ENCODE data around the gene SLC9A3. TPM values are rescaled to one million over a fixed set of nuclear protein-coding genes. Genes with fewer than 3 reads are reported as not detected.
"Not testable (repeated sequence)": the region's sequence is repeated elsewhere in the genome, so short reads cannot be mapped to it uniquely, and the experiment has no call there.

SLC9A3 gene
- total RNA-seq, 2 experiments from 2014 or later: 1.2 to 1.6 TPM

DNA sequence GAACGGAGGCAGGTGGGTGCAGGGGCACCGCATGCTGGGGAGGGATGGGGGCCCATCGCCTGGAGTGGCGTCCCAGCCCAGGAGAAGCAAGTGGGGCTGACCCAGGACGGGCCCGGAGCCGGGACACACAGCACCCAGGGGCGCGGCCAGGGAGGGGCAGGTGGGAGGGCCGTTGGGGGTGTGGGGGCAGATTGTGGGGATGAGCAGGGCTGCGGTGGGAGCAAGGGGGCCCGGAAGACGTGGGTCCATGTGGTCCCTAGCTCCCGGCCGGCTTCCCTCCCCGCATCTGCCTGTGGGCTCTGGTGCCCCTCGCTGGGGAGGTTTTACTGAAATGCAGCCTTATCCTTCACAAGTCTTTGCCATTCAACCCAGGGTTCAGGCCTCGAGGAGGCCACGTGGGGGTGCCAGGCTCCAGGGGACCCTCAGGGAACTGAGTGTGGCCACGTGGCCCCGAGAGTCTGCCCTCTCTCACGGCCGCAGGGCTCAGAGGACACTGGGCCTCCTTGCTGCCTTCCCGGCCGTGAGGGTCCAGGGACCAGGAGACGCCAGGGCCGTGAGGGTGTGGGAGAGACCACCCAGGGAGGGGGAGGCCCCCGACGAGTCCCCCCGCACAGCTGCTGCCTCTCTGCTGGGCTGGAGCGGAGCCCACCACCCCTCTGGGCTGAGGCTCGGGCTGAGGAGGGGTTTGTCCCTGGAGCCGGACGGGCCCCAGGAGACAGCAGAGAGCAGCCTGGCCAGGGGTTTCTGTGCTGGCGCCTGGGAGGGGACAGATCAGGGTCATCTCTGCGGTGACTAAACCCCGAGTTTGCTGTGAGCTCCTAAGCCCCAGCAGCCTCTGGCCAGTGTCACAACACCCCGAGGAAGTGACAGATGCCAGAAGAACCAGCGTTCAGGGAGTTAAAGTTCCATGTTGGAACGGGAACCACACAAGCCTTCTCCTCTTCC is 35.2 kb downstream of the SLC9A3 start:
- DNase-seq: no peak
- ChIA-PET POLR2A (no interaction called here), CTCF (no interaction called here)
- no peaks in the 10 kb centered on the region for H3K27me3 Mint-ChIP-seq
- no peak overlapping the region for H3K4me3 Mint-ChIP-seq
- H3K4me1 Mint-ChIP-seq: peaks cover 10% of the 10 kb centered on the region
- no peak overlapping the region for H3K27ac Mint-ChIP-seq
- H3K36me3 Mint-ChIP-seq (ENCODE audit: low read depth): no peaks in the 10 kb centered on the region
- no peaks in the 10 kb centered on the region for H3K9me3 Mint-ChIP-seq

DNA sequence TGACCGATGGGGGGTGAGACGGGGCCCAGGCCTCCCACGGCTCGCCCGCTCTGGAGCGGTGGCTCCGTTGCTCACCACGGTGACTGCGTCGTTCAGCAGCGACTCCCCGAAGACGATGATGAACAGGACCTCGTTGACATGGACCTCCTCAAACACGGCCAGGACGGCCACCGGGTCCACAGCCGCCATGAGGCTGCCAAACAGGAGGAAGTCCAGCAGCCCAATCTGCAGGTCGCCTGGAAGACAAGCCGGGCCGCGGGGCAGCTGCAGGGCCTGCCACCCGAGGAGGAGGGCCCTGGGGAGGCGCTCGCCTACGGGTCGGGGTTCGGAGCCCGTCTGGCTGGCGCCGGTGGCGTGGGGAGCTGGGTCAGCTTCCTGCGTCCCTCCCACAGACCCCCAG is 36.0 kb downstream of the SLC9A3 start:
- POLR2A ChIA-PET: no interaction called here
- no peaks in the 10 kb centered on the region for H3K9me3 Mint-ChIP-seq
- CTCF ChIA-PET: no interaction called here
- no peaks in the 10 kb centered on the region for H3K36me3 Mint-ChIP-seq (ENCODE audit: low read depth)
- H3K27me3 Mint-ChIP-seq: no peaks in the 10 kb centered on the region
- no peak overlapping the region for H3K27ac Mint-ChIP-seq
- peaks cover 10% of the 10 kb centered on the region for H3K4me1 Mint-ChIP-seq
- no peak for DNase-seq
- no peak overlapping the region for H3K4me3 Mint-ChIP-seq

DNA sequence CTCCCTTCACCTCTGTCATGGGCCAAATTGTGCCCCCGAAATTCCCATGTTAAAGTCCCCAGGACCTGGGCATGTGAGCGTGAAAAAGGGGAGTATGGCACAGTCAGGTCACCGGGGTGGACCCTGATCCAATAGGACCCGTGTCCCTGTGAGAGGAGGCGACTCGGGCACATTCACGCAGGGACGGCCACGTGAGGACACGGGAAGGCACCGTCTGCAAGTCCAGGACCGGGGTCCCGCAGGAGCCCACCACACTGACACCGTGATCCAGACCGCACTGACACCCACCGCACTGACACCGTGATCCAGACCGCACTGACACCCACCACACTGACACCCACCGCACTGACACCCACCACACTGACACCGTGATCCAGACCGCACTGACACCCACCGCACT is 37.7 kb downstream of the SLC9A3 start:
- H3K4me1 Mint-ChIP-seq: peaks cover 10% of the 10 kb centered on the region
- H3K27me3 Mint-ChIP-seq; DNase-seq; H3K27ac Mint-ChIP-seq; POLR2A ChIA-PET; H3K36me3 Mint-ChIP-seq (ENCODE audit: low read depth); H3K9me3 Mint-ChIP-seq; H3K4me3 Mint-ChIP-seq; CTCF ChIA-PET: not testable (repeated sequence)

DNA sequence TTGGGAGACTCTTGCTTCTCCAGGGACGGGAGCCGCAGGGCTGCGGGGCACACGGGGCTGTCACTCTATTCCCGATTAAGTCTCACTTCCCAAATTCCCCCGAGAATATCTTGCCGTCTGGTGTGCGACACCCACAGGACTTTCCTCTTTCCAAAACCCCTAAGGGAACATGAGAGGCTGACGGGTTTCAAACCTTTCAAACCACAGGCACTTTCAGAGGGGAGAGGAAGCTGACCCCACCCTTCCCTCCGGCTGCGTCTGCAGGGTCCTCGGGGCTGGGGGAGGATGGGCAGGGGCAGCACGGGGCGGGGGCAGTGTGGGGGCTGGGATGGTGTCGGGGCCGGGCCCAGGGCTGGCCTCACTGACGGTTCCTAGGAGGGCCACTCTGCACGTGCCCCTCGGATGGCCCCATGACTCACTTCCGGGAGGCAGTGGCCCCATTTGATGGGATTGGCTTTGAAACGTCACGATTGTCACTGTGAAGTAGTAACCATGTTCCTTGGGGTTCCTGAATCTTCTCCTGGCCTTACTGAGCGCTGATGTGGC is 38.2 kb downstream of the SLC9A3 start:
- Mint-ChIP-seq H3K9me3 (no peaks in the 10 kb centered on the region), H3K4me3 (no peak overlapping the region), H3K4me1 (peaks cover 10% of the 10 kb centered on the region), H3K36me3 (ENCODE audit: low read depth) (no peaks in the 10 kb centered on the region), H3K27ac (no peak overlapping the region), H3K27me3 (no peaks in the 10 kb centered on the region)
- CTCF ChIA-PET: no interaction called here
- POLR2A ChIA-PET: no interaction called here
- peak; percentile 33 for DNase-seq

DNA sequence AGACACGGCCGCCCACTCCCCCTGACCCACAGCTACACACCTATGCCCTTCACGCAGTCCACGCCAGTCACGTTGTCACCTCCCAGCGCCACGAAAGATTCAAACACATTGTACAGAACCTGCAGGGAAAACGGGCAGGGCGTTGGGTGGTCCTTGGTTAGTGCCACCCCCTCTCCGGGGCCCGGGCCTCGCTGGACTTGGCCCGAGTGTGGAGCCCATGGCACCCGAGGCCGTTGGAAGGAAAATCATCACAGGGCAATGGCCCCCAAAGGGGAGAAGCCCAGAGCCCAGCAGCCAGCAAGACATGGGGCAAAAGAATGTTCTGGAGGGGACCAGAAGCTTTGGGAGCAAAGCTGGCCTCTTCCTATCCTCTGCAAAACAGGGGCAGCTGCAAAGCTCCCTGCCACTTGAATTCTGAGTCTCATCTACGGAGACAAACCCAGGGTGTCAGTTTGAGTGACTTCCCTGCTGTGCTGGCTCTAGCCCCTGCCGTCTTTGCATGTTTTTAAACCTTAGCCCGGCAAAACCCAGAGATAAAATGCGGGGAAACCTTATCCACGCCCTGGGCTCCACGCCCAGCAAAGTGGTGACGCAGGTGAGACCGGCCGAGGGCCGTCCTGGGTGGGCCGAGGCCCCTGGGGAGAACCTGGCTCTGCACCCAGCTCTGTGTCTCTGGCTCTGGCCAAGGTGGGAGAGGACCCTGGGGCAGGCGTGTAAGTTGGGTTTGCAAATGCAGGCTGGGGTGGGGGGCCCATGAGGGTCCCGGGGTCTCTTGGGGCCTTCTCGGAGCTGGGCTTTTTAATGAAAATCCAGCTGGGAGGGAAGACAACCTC is 38.9 kb downstream of the SLC9A3 start:
- Mint-ChIP-seq H3K4me3 (no peak overlapping the region), H3K9me3 (no peaks in the 10 kb centered on the region), H3K4me1 (peaks cover 10% of the 10 kb centered on the region), H3K36me3 (ENCODE audit: low read depth) (no peaks in the 10 kb centered on the region), H3K27me3 (no peaks in the 10 kb centered on the region), H3K27ac (no peak overlapping the region)
- DNase-seq: no peak
- ChIA-PET CTCF (no interaction called here), POLR2A (no interaction called here)

DNA sequence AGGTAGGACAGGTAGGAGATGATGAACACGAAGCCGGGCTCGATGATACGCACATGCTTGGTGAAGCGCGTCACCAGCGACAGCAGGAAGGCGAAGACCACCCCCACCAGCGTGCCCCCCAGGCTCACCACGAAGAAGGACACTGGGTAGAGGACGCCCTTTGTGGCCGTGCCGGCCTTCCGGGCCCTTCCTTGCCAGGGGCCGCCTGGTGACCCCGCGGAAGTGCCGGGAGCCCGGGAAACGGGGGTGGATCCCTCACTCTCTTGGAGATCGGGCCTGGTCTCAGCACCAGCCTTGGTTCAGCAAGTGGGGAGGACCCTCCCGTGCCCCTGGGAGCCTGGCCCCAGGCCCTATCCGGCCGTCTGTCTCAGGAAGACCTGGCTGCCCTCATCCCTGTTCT is 39.7 kb downstream of the SLC9A3 start:
- ChIA-PET CTCF (no interaction called here), POLR2A (no interaction called here)
- Mint-ChIP-seq H3K4me1 (peaks cover 10% of the 10 kb centered on the region), H3K27ac (no peak overlapping the region), H3K27me3 (no peaks in the 10 kb centered on the region), H3K4me3 (no peak overlapping the region), H3K36me3 (ENCODE audit: low read depth) (no peaks in the 10 kb centered on the region), H3K9me3 (no peaks in the 10 kb centered on the region)
- DNase-seq: no peak

DNA sequence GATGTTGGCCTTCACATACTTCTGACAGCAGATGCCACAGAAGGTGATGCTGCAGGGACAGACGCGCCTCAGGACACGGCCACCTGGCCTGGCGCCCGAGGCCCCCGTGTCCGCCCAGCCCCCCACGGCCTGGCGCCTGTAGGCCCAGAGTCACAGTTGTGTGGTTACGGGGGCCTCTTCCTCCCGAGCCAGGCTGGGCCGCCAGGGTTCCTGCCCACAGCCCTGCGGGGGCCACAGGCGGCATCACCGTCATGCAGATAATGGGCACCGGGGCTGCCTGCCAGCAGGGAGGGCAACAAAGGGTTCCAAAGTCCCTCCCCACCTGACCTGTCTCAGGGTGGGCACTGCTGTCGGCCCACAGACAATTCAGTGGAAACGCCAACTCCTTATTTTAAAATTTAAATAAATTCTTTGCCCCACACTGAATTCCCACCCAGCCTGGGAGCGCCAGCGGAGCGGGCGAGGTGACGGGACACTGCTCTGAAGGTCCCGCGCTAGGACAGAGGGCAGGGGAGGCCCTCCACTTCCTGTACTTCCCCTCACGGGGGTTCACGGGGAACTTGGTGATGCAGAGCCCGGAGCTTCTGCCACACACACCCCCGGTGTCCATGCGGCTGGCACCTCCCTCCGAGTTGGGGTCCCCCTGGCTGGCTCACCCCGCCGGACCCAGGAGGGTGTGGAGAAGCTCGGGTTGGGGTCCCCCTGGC is 40.7 kb downstream of the SLC9A3 start:
- ChIA-PET CTCF (no interaction called here), POLR2A (no interaction called here)
- no peak for DNase-seq
- no peaks in the 10 kb centered on the region for H3K27me3 Mint-ChIP-seq
- no peaks in the 10 kb centered on the region for H3K36me3 Mint-ChIP-seq (ENCODE audit: low read depth)
- H3K4me1 Mint-ChIP-seq: peaks cover 10% of the 10 kb centered on the region
- no peak overlapping the region for H3K4me3 Mint-ChIP-seq
- no peaks in the 10 kb centered on the region for H3K9me3 Mint-ChIP-seq
- no peak overlapping the region for H3K27ac Mint-ChIP-seq

DNA sequence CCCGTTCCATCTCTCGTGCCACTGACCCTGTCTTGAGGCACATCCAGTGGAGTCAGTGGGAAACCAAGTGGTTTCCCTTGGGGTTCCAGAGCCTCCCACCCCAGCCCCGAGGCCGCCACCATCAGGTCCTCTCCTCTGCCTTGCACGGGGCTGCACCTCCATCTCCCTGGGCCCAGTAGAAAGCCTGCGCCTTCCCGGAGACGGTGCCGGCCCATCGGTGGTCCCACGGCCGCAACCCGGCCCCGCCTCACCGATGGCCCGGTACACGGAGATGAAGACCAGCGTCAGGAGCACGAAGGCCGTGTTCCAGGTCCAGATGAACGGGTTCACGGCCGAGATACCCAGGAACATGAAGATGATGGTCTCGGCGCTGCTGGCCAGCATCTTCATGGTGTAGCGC is 41.2 kb downstream of the SLC9A3 start:
- POLR2A ChIA-PET: no interaction called here

DNA sequence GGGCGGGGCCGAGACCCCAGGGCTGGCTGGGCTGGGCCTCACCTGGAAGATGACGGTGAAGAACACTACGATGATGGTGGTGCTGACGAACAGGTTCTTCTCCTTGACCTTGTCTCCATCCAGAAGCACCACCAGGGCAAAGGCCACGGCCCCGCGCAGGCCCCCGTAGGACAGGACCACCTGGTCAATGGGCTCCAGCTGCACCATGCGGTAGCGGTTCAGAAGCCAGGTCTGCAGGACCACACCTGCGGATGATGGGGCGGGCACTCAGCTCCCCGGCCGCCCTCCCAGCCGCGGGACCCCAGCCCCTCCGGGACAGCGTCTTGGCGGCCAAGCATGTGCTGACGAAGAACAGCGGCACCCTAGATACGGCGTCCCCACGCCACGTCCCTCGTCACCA is 41.7 kb downstream of the SLC9A3 start:
- H3K27me3 Mint-ChIP-seq: no peaks in the 10 kb centered on the region
- CTCF ChIA-PET: no interaction called here

More for the DNA sequence above, 41.2 kb downstream of the SLC9A3 start:
- Mint-ChIP-seq H3K27ac (no peak overlapping the region), H3K36me3 (ENCODE audit: low read depth) (no peaks in the 10 kb centered on the region), H3K4me1 (peaks cover 10% of the 10 kb centered on the region), H3K27me3 (no peaks in the 10 kb centered on the region), H3K4me3 (no peak overlapping the region), H3K9me3 (no peaks in the 10 kb centered on the region)
- no peak for DNase-seq
- CTCF ChIA-PET: no interaction called here

DNA sequence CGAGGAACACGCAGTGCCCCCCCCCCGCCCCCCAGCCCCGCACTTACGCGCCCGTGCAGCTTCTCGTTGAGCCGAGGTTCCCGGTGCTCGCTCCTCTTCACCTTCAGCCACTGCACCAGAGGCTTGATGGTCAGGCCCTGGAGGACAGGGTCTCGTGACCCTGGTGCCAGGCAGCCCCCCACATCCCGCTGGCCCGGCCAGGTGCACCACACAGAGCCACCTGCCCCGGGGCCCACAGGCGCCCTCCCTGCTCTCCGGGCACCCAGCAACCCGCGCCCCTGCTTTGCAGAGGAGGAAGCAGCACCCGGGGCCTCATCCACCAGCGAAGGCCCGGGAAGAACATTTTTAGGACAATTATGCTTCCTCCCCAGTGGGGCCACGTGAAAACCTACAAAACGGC is 42.2 kb downstream of the SLC9A3 start:
- Mint-ChIP-seq H3K36me3 (ENCODE audit: low read depth) (no peaks in the 10 kb centered on the region), H3K9me3 (no peaks in the 10 kb centered on the region), H3K27me3 (no peaks in the 10 kb centered on the region), H3K4me3 (no peak overlapping the region), H3K27ac (no peak overlapping the region), H3K4me1 (peaks cover 10% of the 10 kb centered on the region)
- POLR2A ChIA-PET: no interaction called here
- no peak for DNase-seq
- CTCF ChIA-PET: no interaction called here

More for the DNA sequence above, 41.7 kb downstream of the SLC9A3 start:
- no peaks in the 10 kb centered on the region for H3K9me3 Mint-ChIP-seq
- H3K36me3 Mint-ChIP-seq (ENCODE audit: low read depth): no peaks in the 10 kb centered on the region
- DNase-seq: no peak
- H3K4me3 Mint-ChIP-seq: no peak overlapping the region
- peaks cover 10% of the 10 kb centered on the region for H3K4me1 Mint-ChIP-seq
- no peak overlapping the region for H3K27ac Mint-ChIP-seq
- POLR2A ChIA-PET: no interaction called here

DNA sequence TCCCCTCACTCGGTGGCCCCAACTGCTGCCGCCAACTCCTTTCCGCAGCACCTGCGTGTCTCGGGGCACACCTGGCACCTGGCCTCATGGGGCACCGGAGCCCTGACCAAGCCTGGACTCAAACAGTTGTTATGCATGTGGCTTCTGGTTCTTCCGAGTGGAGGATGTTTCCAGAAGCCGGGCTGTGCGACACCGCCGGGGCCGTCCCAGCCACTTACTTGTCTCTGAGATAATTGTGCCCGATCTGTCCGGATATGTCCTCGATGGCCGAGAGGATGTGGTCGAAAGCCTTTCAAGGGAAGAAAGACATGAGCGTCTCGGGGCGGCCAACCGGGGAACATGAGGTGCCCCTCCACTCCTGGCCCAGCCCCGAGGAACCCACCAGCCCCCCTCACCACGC is 42.9 kb downstream of the SLC9A3 start:
- H3K36me3 Mint-ChIP-seq (ENCODE audit: low read depth): no peaks in the 10 kb centered on the region
- no peaks in the 10 kb centered on the region for H3K27me3 Mint-ChIP-seq
- H3K9me3 Mint-ChIP-seq: no peaks in the 10 kb centered on the region
- no peak overlapping the region for H3K27ac Mint-ChIP-seq
- ChIA-PET CTCF (no interaction called here), POLR2A (no interaction called here)
- no peak overlapping the region for H3K4me3 Mint-ChIP-seq
- DNase-seq: no peak
- H3K4me1 Mint-ChIP-seq: peaks cover 8% of the 10 kb centered on the region

DNA sequence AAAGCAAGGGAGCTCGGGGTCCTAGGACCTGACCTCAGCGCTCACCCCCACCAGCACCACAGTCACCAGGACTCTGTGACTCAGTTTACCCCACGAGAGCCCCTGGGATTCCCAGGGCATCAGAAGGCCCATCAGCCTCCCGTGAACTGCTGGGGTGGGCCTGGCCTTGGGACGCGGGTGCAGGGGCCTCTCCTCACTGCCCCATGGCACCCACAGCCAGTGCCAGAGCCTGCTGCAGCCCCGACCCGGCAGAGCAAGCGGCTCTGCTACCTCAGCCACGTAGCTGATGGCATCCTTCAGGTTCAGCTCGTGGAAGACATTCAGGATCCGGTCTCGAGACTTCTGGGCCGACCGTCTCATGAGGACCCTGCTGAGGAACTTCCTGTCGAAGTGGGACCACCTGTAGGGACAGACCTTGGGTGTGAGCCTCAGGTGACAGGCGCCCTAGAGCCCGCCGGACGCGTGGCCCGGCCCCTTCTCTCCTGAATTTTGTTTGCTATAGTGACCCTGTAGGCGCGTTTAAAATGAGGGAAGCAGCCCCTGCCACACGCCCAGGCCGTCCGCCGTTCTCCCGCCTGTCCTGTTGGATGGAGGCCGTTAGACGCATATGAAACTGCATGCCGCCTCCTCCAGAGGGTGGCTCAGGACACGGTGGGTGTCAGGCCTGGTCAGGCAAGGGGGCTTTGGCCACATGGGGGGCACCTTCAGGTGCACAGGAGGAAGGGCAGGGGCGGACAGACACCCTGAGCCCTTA is 44.5 kb downstream of the SLC9A3 start:
- H3K4me1 Mint-ChIP-seq: peaks cover 2% of the 10 kb centered on the region
- peaks cover under 1% of the 10 kb centered on the region for H3K27me3 Mint-ChIP-seq
- H3K4me3 Mint-ChIP-seq: no peak overlapping the region
- CTCF ChIA-PET: no interaction called here
- POLR2A ChIA-PET: no interaction called here
- H3K36me3 Mint-ChIP-seq (ENCODE audit: low read depth): no peaks in the 10 kb centered on the region
- no peak overlapping the region for H3K27ac Mint-ChIP-seq
- no peak for DNase-seq
- H3K9me3 Mint-ChIP-seq: no peaks in the 10 kb centered on the region
